ENCODE measurements around the gene ZNF784. TPM values are rescaled to one million over a fixed set of nuclear protein-coding genes. Genes with fewer than 3 reads are reported as not detected.

Gene ZNF784
- total RNA-seq, 1 experiment from 2014 or later, result 10.2 TPM

- Mint-ChIP-seq H3K4me3 (ENCODE audit: unreplicated experiment) (peak overlapping the region; percentile 13), H3K9me3 (ENCODE audit: unreplicated experiment) (peaks cover 9% of the 10 kb centered on the region), H3K27ac (ENCODE audit: unreplicated experiment) (no peak overlapping the region), H3K4me1 (ENCODE audit: low read depth, unreplicated experiment) (peaks cover 14% of the 10 kb centered on the region), H3K27me3 (ENCODE audit: insufficient read depth, unreplicated experiment) (no peaks in the 10 kb centered on the region), H3K36me3 (ENCODE audit: insufficient read depth, unreplicated experiment) (peaks cover 59% of the 10 kb centered on the region)
- no peak for DNase-seq
- Histone ChIP-seq H3K4me3 (ENCODE audit: low read depth, low read length) (no peak overlapping the region), H3K9me3 (no peaks in the 10 kb centered on the region), H3K36me3 (ENCODE audit: control insufficient read depth, insufficient read depth, low read length) (peaks cover 3% of the 10 kb centered on the region), H3K4me1 (peaks cover 5% of the 10 kb centered on the region), H3K27me3 (replicated peaks; ENCODE audit: control insufficient read depth, insufficient read depth, low read length) (no peaks in the 10 kb centered on the region)
- POLR2A ChIA-PET, result interaction anchor here (0.6 kb wide), 1 partner anchor 118 kb away, joined by 3 read pairs; no protein-coding TSS in a partner anchor
- CTCF ChIA-PET, result no interaction called here
- intact Hi-C loops (cut with micrococcal nuclease; ENCODE audit: unreplicated experiment), result no loop called here
- BruUV-seq (replicated peaks), result no TSS peak
- TF ChIP-seq CTCF (IDR thresholded peaks at IDR 0.05; ENCODE audit: insufficient read depth in 1 of 2, low read depth in 1 of 2, low read length in 1 of 2, severe bottlenecking in 1 of 2, unreplicated experiment in 1 of 2), result no peak
Measured at GRCh38 chr19:55597501-55597921, 26.9 kb downstream of the ZNF784 start.

- no peak overlapping the region for H3K27ac Mint-ChIP-seq (ENCODE audit: unreplicated experiment)
- CTCF ChIA-PET, result no interaction called here
- POLR2A ChIA-PET, result no interaction called here
Measured at GRCh38 chr19:55596304-55596703, 28.1 kb downstream of the ZNF784 start.

GRCh38 chr19:55594996-55595545 lies 29.3 kb downstream of the ZNF784 start:
- H3K4me3 ChIP-seq (ENCODE audit: low read depth, low read length), result no peak overlapping the region
- H3K9me3 Mint-ChIP-seq (ENCODE audit: unreplicated experiment), result peaks cover 9% of the 10 kb centered on the region
- peak overlapping the region; percentile 25 for H3K27ac Mint-ChIP-seq (ENCODE audit: unreplicated experiment)
- no peaks in the 10 kb centered on the region for H3K27me3 ChIP-seq (replicated peaks; ENCODE audit: control insufficient read depth, insufficient read depth, low read length)
- H3K4me1 ChIP-seq, result peaks cover 5% of the 10 kb centered on the region
- H3K9me3 ChIP-seq, result no peaks in the 10 kb centered on the region
- H3K4me3 Mint-ChIP-seq (ENCODE audit: unreplicated experiment), result no peak overlapping the region
- POLR2A ChIA-PET, result no interaction called here
- peaks cover 14% of the 10 kb centered on the region for H3K4me1 Mint-ChIP-seq (ENCODE audit: low read depth, unreplicated experiment)
- CTCF ChIA-PET, result interaction anchor here (0.7 kb wide), 1 partner anchor 31 kb away, joined by 3 read pairs; no protein-coding TSS in a partner anchor
- no peaks in the 10 kb centered on the region for H3K27me3 Mint-ChIP-seq (ENCODE audit: insufficient read depth, unreplicated experiment)
- peaks cover 63% of the 10 kb centered on the region for H3K36me3 Mint-ChIP-seq (ENCODE audit: insufficient read depth, unreplicated experiment)
- DNase-seq, result no peak
- no peak for TF ChIP-seq CTCF (IDR thresholded peaks at IDR 0.05; ENCODE audit: insufficient read depth in 1 of 2, low read depth in 1 of 2, low read length in 1 of 2, severe bottlenecking in 1 of 2, unreplicated experiment in 1 of 2)
- intact Hi-C loops (cut with micrococcal nuclease; ENCODE audit: unreplicated experiment), result no loop called here
- peaks cover 3% of the 10 kb centered on the region for H3K36me3 ChIP-seq (ENCODE audit: control insufficient read depth, insufficient read depth, low read length)
- no TSS peak for BruUV-seq (replicated peaks)

More at GRCh38 chr19:55596304-55596703, 28.1 kb downstream of the ZNF784 start:
- Histone ChIP-seq H3K4me3 (ENCODE audit: low read depth, low read length) (no peak overlapping the region), H3K4me1 (peaks cover 5% of the 10 kb centered on the region), H3K9me3 (no peaks in the 10 kb centered on the region), H3K36me3 (ENCODE audit: control insufficient read depth, insufficient read depth, low read length) (peaks cover 3% of the 10 kb centered on the region), H3K27me3 (replicated peaks; ENCODE audit: control insufficient read depth, insufficient read depth, low read length) (no peaks in the 10 kb centered on the region)
- peaks cover 9% of the 10 kb centered on the region for H3K9me3 Mint-ChIP-seq (ENCODE audit: unreplicated experiment)
- H3K36me3 Mint-ChIP-seq (ENCODE audit: insufficient read depth, unreplicated experiment), result peaks cover 65% of the 10 kb centered on the region
- BruUV-seq (replicated peaks), result no TSS peak
- peaks cover 14% of the 10 kb centered on the region for H3K4me1 Mint-ChIP-seq (ENCODE audit: low read depth, unreplicated experiment)
- intact Hi-C loops (cut with micrococcal nuclease; ENCODE audit: unreplicated experiment), result no loop called here
- DNase-seq, result no peak
- H3K4me3 Mint-ChIP-seq (ENCODE audit: unreplicated experiment), result no peak overlapping the region
- TF ChIP-seq CTCF (IDR thresholded peaks at IDR 0.05; ENCODE audit: insufficient read depth in 1 of 2, low read depth in 1 of 2, low read length in 1 of 2, severe bottlenecking in 1 of 2, unreplicated experiment in 1 of 2), result no peak
- H3K27me3 Mint-ChIP-seq (ENCODE audit: insufficient read depth, unreplicated experiment), result no peaks in the 10 kb centered on the region

Measured in Caco-2 (cell line).